Gastrocnemius medialis (tissue), 4 donors: ENCODE results near the gene CRHR2.

ENCODE experiments used
- CTCF ChIP-seq, 5 experiments: fragments of 450-650 bp in 3 of 5; fragments of 200-600 bp in 2 of 5; sonication (generic) in 2 of 5; IDR thresholded peaks in 4 of 5; conservative IDR thresholded peaks in 1 of 5; 1 replicate in 4 of 5; 2 replicates in 1 of 5; pipeline ENCODE4 v1.5.1; 2016 to 2019; ENCODE audit warnings: antibody characterized with exemption in 5 of 5, mild to moderate bottlenecking in 3 of 5, moderate library complexity in 3 of 5
- POLR2A ChIP-seq, 2 donors: fragments of 450-650 bp; IDR thresholded peaks; one replicate each; pipeline ENCODE4 v1.6.1; 2017; ENCODE audit warnings: antibody characterized with exemption in 2 of 2, mild to moderate bottlenecking in 2 of 2, moderate library complexity in 2 of 2

- TF ChIP-seq POLR2A (IDR thresholded peaks at IDR 0.05): no peak
- TF ChIP-seq CTCF (IDR thresholded peaks at IDR 0.05 in 4 of 5, conservative IDR thresholded peaks at IDR 0.05 in 1 of 5): no peak
Measured at GRCh38 chr7:30649717-30650420, 32.4 kb downstream of the CRHR2 start.
